ENCODE measurements around the gene TMEM134.
A peak's percentile ranks its signal among the peaks of the same experiment; 100 is the strongest.
"Not testable (repeated sequence)": the region's sequence is repeated elsewhere in the genome, so short reads cannot be mapped to it uniquely, and the experiment has no call there.

The TMEM134 gene

GRCh38 chr11:67493548-67494370 is 24.7 kb upstream of the TMEM134 start:
- Mint-ChIP-seq H3K4me1 (ENCODE audit: low read depth) (peaks cover 5% of the 10 kb centered on the region), H3K27me3 (ENCODE audit: low read depth) (no peaks in the 10 kb centered on the region), H3K4me3 (no peak overlapping the region), H3K9me3 (no peaks in the 10 kb centered on the region), H3K36me3 (ENCODE audit: low read depth) (peaks cover 11% of the 10 kb centered on the region), H3K27ac (no peak overlapping the region)

GRCh38 chr11:67492801-67493547 is 23.9 kb upstream of the TMEM134 start:
- Mint-ChIP-seq H3K9me3 (no peaks in the 10 kb centered on the region), H3K36me3 (ENCODE audit: low read depth) (peaks cover 13% of the 10 kb centered on the region), H3K4me3 (no peak overlapping the region), H3K27ac (no peak overlapping the region), H3K27me3 (ENCODE audit: low read depth) (no peaks in the 10 kb centered on the region), H3K4me1 (ENCODE audit: low read depth) (peaks cover 13% of the 10 kb centered on the region)

- H3K9me3 Mint-ChIP-seq = no peaks in the 10 kb centered on the region
- peaks cover 19% of the 10 kb centered on the region for H3K36me3 Mint-ChIP-seq (ENCODE audit: low read depth)
- no peak overlapping the region for H3K27ac Mint-ChIP-seq
- no peak overlapping the region for H3K4me3 Mint-ChIP-seq
- H3K27me3 Mint-ChIP-seq (ENCODE audit: low read depth) = no peaks in the 10 kb centered on the region
- peaks cover 20% of the 10 kb centered on the region for H3K4me1 Mint-ChIP-seq (ENCODE audit: low read depth)
Observed at GRCh38 chr11:67492069-67492727, 23.1 kb upstream of the TMEM134 start.

- H3K27ac Mint-ChIP-seq = no peak overlapping the region
- H3K36me3 Mint-ChIP-seq (ENCODE audit: low read depth) = peaks cover 22% of the 10 kb centered on the region
- H3K27me3 Mint-ChIP-seq (ENCODE audit: low read depth) = no peaks in the 10 kb centered on the region
- H3K4me3 Mint-ChIP-seq = no peak overlapping the region
- no peaks in the 10 kb centered on the region for H3K9me3 Mint-ChIP-seq
- peaks cover 28% of the 10 kb centered on the region for H3K4me1 Mint-ChIP-seq (ENCODE audit: low read depth)
Observed at GRCh38 chr11:67491276-67492068, 22.4 kb upstream of the TMEM134 start.

- H3K9me3 Mint-ChIP-seq = no peaks in the 10 kb centered on the region
- H3K36me3 Mint-ChIP-seq (ENCODE audit: low read depth) = peaks cover 24% of the 10 kb centered on the region
- no peaks in the 10 kb centered on the region for H3K27me3 Mint-ChIP-seq (ENCODE audit: low read depth)
- peaks cover 35% of the 10 kb centered on the region for H3K4me1 Mint-ChIP-seq (ENCODE audit: low read depth)
- H3K27ac Mint-ChIP-seq = no peak overlapping the region
- no peak overlapping the region for H3K4me3 Mint-ChIP-seq
Observed at GRCh38 chr11:67490727-67491065, 21.6 kb upstream of the TMEM134 start.

GRCh38 chr11:67489885-67490726 is 21.1 kb upstream of the TMEM134 start:
- Mint-ChIP-seq H3K27me3 (ENCODE audit: low read depth) (no peaks in the 10 kb centered on the region), H3K27ac (peak overlapping the region; percentile 81), H3K36me3 (ENCODE audit: low read depth) (peaks cover 22% of the 10 kb centered on the region), H3K4me3 (no peak overlapping the region), H3K9me3 (no peaks in the 10 kb centered on the region), H3K4me1 (ENCODE audit: low read depth) (peaks cover 36% of the 10 kb centered on the region)

GRCh38 chr11:67489203-67489884 is 20.3 kb upstream of the TMEM134 start:
- Mint-ChIP-seq H3K36me3 (ENCODE audit: low read depth) (peaks cover 27% of the 10 kb centered on the region), H3K4me3 (no peak overlapping the region), H3K27me3 (ENCODE audit: low read depth) (no peaks in the 10 kb centered on the region), H3K27ac (peak overlapping the region; percentile 96), H3K9me3 (no peaks in the 10 kb centered on the region), H3K4me1 (ENCODE audit: low read depth) (peaks cover 44% of the 10 kb centered on the region)

GRCh38 chr11:67486481-67487195 is 17.6 kb upstream of the TMEM134 start:
- Mint-ChIP-seq H3K27me3 (ENCODE audit: low read depth) (no peaks in the 10 kb centered on the region), H3K9me3 (no peaks in the 10 kb centered on the region), H3K27ac (peak overlapping the region; percentile 96), H3K4me3 (peak overlapping the region; percentile 67), H3K36me3 (ENCODE audit: low read depth) (peaks cover 27% of the 10 kb centered on the region), H3K4me1 (ENCODE audit: low read depth) (peaks cover 53% of the 10 kb centered on the region)

- Mint-ChIP-seq H3K4me3 (peak overlapping the region; percentile 67), H3K27ac (peak overlapping the region; percentile 96), H3K4me1 (ENCODE audit: low read depth) (peaks cover 53% of the 10 kb centered on the region), H3K36me3 (ENCODE audit: low read depth) (peaks cover 27% of the 10 kb centered on the region)
- not testable (repeated sequence) for H3K27me3 Mint-ChIP-seq (ENCODE audit: low read depth); H3K9me3 Mint-ChIP-seq
Observed at GRCh38 chr11:67485873-67486361, 16.9 kb upstream of the TMEM134 start.

- H3K4me3 Mint-ChIP-seq = peak overlapping the region; percentile 93
- H3K4me1 Mint-ChIP-seq (ENCODE audit: low read depth) = peaks cover 53% of the 10 kb centered on the region
- no peaks in the 10 kb centered on the region for H3K27me3 Mint-ChIP-seq (ENCODE audit: low read depth)
- H3K9me3 Mint-ChIP-seq = no peaks in the 10 kb centered on the region
- peaks cover 27% of the 10 kb centered on the region for H3K36me3 Mint-ChIP-seq (ENCODE audit: low read depth)
- peak overlapping the region; percentile 96 for H3K27ac Mint-ChIP-seq
Observed at GRCh38 chr11:67484847-67485311, 15.8 kb upstream of the TMEM134 start.

GRCh38 chr11:67483831-67484665 is 15.0 kb upstream of the TMEM134 start:
- Mint-ChIP-seq H3K4me1 (ENCODE audit: low read depth) (peaks cover 49% of the 10 kb centered on the region), H3K4me3 (peak overlapping the region; percentile 93), H3K36me3 (ENCODE audit: low read depth) (peaks cover 23% of the 10 kb centered on the region), H3K27me3 (ENCODE audit: low read depth) (no peaks in the 10 kb centered on the region), H3K9me3 (no peaks in the 10 kb centered on the region), H3K27ac (peak overlapping the region; percentile 96)
